GM12892 (cell line): ENCODE results near the gene TMCO4.

ENCODE experiments used
- POLR2A ChIP-seq: IDR thresholded peaks from 2 replicates; pipeline ENCODE4 v1.6.1; 2011; ENCODE audit warnings: low read depth, low read length, control low read depth
- POLR2AphosphoS5 ChIP-seq: IDR thresholded peaks from 2 replicates; pipeline ENCODE4 v1.6.1; 2011; ENCODE audit warnings: low read depth, low read length, control low read depth

GRCh38 chr1:19776933-19777332 lies 22.8 kb downstream of the TMCO4 start:
- TF ChIP-seq POLR2A (no peak), POLR2AphosphoS5 (no peak)
